HG03066 (cell line): ENCODE results near the gene ZGRF1.
"Not testable (repeated sequence)": the region's sequence is repeated elsewhere in the genome, so short reads cannot be mapped to it uniquely, and the experiment has no call there.

Experiments
- ATAC-seq: cut with Tn5 transposase; IDR thresholded peaks from one replicate; pipeline ENCODE4 v1.9.1; 2021; ENCODE audit warnings: low read depth; ENCODE audit not compliant: unreplicated experiment

The ZGRF1 gene

GRCh38 chr4:112517911-112518310 is 118.8 kb downstream of the ZGRF1 start:
- ATAC-seq: no peak

- peak; percentile 21 for ATAC-seq
These were observed 119.6 kb downstream of the ZGRF1 start for GRCh38 chr4:112517067-112517634.

GRCh38 chr4:112516471-112517066 is 120.1 kb downstream of the ZGRF1 start:
- ATAC-seq: peak; percentile 22

GRCh38 chr4:112516066-112516470 is 120.6 kb downstream of the ZGRF1 start, which contains the start of gene NEUROG2:
Gene NEUROG2, minus strand, starts transcription at chr4:112516180. Its CDS starts 705 bp downstream, at chr4:112515475.
- no peak for ATAC-seq

GRCh38 chr4:112515198-112516065 is 121.3 kb downstream of the ZGRF1 start:
- peak; percentile 28 for ATAC-seq

GRCh38 chr4:112514647-112515197 is 122.0 kb downstream of the ZGRF1 start:
- ATAC-seq: peak; percentile 10

GRCh38 chr4:112513971-112514646 is 122.6 kb downstream of the ZGRF1 start:
- ATAC-seq: peak; percentile 0

- no peak for ATAC-seq
These were observed 124.9 kb downstream of the ZGRF1 start for GRCh38 chr4:112511803-112512118.

- ATAC-seq: no peak
These were observed 125.5 kb downstream of the ZGRF1 start for GRCh38 chr4:112511093-112511802.

- no peak for ATAC-seq
These were observed 126.2 kb downstream of the ZGRF1 start for GRCh38 chr4:112510291-112511092.

GRCh38 chr4:112509243-112510141 is 127.2 kb downstream of the ZGRF1 start:
- ATAC-seq: no peak

GRCh38 chr4:112508356-112508755 is 128.4 kb downstream of the ZGRF1 start:
- no peak for ATAC-seq

GRCh38 chr4:112504807-112505206 is 131.9 kb downstream of the ZGRF1 start:
- ATAC-seq: no peak

GRCh38 chr4:112502871-112503270 is 133.8 kb downstream of the ZGRF1 start:
- ATAC-seq: no peak

GRCh38 chr4:112492321-112492720 is 144.4 kb downstream of the ZGRF1 start:
- ATAC-seq: no peak

- ATAC-seq: not testable (repeated sequence)
These were observed 145.9 kb downstream of the ZGRF1 start for GRCh38 chr4:112490808-112491207.
